CD4-positive, CD25-positive, alpha-beta regulatory T cell (primary cell): ENCODE data around the gene EML1. TPM values are rescaled to one million over a fixed set of nuclear protein-coding genes. Genes with fewer than 3 reads are reported as not detected.

ENCODE experiments used
- ATAC-seq, 2 donors: fragments of 150-1000 bp; cut with Tn5 transposase; one replicate each; pipeline ENCODE4 v1.10.0; 2021; ENCODE audit warnings: low read depth in 2 of 2, moderate number of reproducible peaks in 2 of 2, moderate library complexity in 1 of 2
- DNase-seq, 3 donors: peaks; one replicate each; pipeline versions ENCODE4 v3.0.0 to v3.0.0-alpha.2; 2012 to 2022; ENCODE audit warnings: mixed read lengths in 1 of 3
- H3K27ac ChIP-seq: one replicate; pipeline ENCODE4 v1.7.0; 2013; ENCODE audit warnings: mild to moderate bottlenecking, low read length; ENCODE audit not compliant: insufficient read depth, poor library complexity, severe bottlenecking
- H3K27me3 ChIP-seq: one replicate; pipeline ENCODE4 v1.7.0; 2013; ENCODE audit warnings: low read length; ENCODE audit not compliant: control insufficient read depth, insufficient read depth
- H3K36me3 ChIP-seq: one replicate; pipeline ENCODE4 v1.7.0; 2013; ENCODE audit warnings: mild to moderate bottlenecking, low read length, moderate library complexity; ENCODE audit not compliant: control insufficient read depth, insufficient read depth
- H3K4me1 ChIP-seq: 2 replicates; pipeline ENCODE4 v1.7.0; 2013; ENCODE audit warnings: mild to moderate bottlenecking, low read length; ENCODE audit not compliant: insufficient read depth, control insufficient read depth, poor library complexity, severe bottlenecking
- H3K4me3 ChIP-seq: one replicate; pipeline ENCODE4 v1.7.0; 2013; ENCODE audit warnings: low read depth, mild to moderate bottlenecking, low read length, moderate library complexity
- H3K9me3 ChIP-seq, 2 experiments: 1 replicate in 1 of 2; 2 replicates in 1 of 2; pipeline ENCODE4 v1.7.0; 2013; ENCODE audit warnings: low read length in 2 of 2, mild to moderate bottlenecking in 1 of 2, moderate library complexity in 1 of 2; ENCODE audit not compliant: control insufficient read depth in 2 of 2
- H3K27ac Mint-ChIP-seq, 3 donors: one replicate each; pipeline ENCODE4 v1.8.0; 2020 to 2022; ENCODE audit warnings: mild to moderate bottlenecking in 3 of 3, mixed read lengths in 3 of 3, moderate library complexity in 2 of 3
- H3K27me3 Mint-ChIP-seq: one replicate; pipeline ENCODE4 v1.8.0; 2022; ENCODE audit warnings: mild to moderate bottlenecking, mixed read lengths
- H3K36me3 Mint-ChIP-seq: one replicate; pipeline ENCODE4 v1.8.0; 2020; ENCODE audit warnings: mixed read lengths
- H3K4me1 Mint-ChIP-seq, 4 donors: one replicate each; pipeline ENCODE4 v1.8.0; 2020 to 2022; ENCODE audit warnings: mixed read lengths in 4 of 4, mild to moderate bottlenecking in 1 of 4
- H3K4me3 Mint-ChIP-seq, 4 donors: one replicate each; pipeline ENCODE4 v1.8.0; 2020 to 2022; ENCODE audit warnings: mild to moderate bottlenecking in 4 of 4, mixed read lengths in 4 of 4, moderate library complexity in 3 of 4
- H3K9me3 Mint-ChIP-seq, 7 donors: one replicate each; pipeline ENCODE4 v1.8.0; 2020 to 2022; ENCODE audit warnings: mixed read lengths in 7 of 7, mild to moderate bottlenecking in 3 of 7, moderate library complexity in 2 of 7
- polyA plus RNA-seq, 4 donors: library from polyadenylated mRNA; unstranded; fragments of 300-500 nt; fragmentation: Illumina TruSeq; gene quantifications; one replicate each; pipeline ENCODE4 v1.2.3, GENCODE V29; 2021
- total RNA-seq: library from RNA; stranded (reverse); gene quantifications from one replicate; pipeline ENCODE4 v1.2.3, GENCODE V29; 2022

The EML1 gene
- total and polyA plus RNA-seq, 5 donors from 2014 or later, result not detected

DNA sequence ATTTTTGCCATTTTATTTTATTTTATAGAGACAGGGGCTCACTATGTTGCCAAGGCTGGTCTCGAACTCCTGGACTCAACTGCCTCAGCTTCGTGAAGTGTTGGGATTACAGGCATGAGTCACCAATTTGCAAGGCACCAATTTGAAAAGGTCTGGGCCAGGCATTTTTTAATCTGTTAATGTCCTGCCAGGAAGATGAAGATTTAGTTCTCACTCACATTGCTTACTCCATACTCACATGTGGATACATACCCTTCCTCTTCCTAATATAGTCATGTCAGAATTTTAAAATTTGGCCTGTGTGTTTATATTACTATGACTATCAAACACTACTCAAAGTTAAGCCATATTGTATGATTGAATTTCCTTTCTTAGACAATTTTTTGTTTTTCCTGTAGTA is 15.3 kb upstream of the EML1 start:
- Mint-ChIP-seq H3K4me3 (no peak overlapping the region), H3K9me3 (peaks cover 0 to 8% (median 0%) of the 10 kb centered on the region in 7 donors), H3K4me1 (no peaks in the 10 kb centered on the region), H3K27me3 (peaks cover 19% of the 10 kb centered on the region), H3K36me3 (no peaks in the 10 kb centered on the region), H3K27ac (peak overlapping the region in 1 of 3 donors; percentile 3)
- Histone ChIP-seq H3K4me3 (no peak overlapping the region), H3K4me1 (no peaks in the 10 kb centered on the region), H3K36me3 (no peaks in the 10 kb centered on the region), H3K27ac (no peak overlapping the region), H3K9me3 (peaks cover 0 to 4% of the 10 kb centered on the region in 2 experiments), H3K27me3 (peaks cover 8% of the 10 kb centered on the region)
- ATAC-seq (no peak), DNase-seq (no peak)

DNA sequence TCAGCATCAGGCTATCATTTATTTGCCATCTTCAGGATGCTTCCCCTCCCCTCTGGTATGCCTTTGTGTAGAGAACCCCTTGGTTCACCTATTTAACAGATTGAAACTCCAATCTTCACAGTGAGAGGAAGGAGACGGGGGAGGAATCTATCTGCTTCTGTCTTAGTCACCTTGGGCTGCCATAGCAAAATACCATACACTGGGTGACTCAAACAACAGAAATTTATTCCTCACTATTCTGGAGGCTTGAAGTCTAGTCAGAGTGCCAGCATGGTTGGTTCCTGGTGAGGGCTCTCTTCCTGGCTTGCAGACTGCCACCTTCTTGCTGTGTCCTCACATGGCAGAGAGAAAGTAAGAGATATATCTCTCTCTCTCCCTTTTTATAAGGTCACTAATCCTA is 13.5 kb upstream of the EML1 start:
- Mint-ChIP-seq H3K9me3 (peaks cover 0 to 8% (median 0%) of the 10 kb centered on the region in 7 donors), H3K4me3 (no peak overlapping the region), H3K36me3 (no peaks in the 10 kb centered on the region), H3K4me1 (no peaks in the 10 kb centered on the region), H3K27me3 (peaks cover 27% of the 10 kb centered on the region), H3K27ac (no peak overlapping the region)
- H3K4me1 ChIP-seq, result no peaks in the 10 kb centered on the region
- H3K4me3 ChIP-seq, result no peak overlapping the region
- H3K27me3 ChIP-seq, result peaks cover 8% of the 10 kb centered on the region
- no peak for ATAC-seq
- peaks cover 0 to 4% of the 10 kb centered on the region in 2 experiments for H3K9me3 ChIP-seq
- DNase-seq, result no peak
- H3K27ac ChIP-seq, result no peak overlapping the region
- no peaks in the 10 kb centered on the region for H3K36me3 ChIP-seq

DNA sequence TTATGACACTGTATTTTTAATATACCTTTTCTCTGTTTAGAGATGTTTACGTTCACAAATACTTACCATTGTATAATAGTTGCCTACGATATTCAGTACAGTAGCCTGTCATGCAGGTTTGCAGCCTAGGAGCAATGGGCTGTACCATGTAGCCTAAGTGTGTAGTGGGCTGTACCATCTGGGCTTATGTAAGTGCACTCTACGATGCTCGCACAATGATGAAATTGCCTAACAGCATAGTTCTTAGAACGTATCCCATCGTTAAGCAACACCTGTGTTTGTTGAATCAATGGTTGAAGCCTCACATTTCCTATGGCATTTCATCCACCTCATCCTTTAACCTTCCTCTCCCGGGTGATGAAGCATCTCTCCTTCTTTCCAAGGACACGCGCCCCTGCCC is 12.5 kb upstream of the EML1 start:
- H3K27me3 Mint-ChIP-seq, result peaks cover 22% of the 10 kb centered on the region
- H3K9me3 ChIP-seq, result peaks cover 0 to 4% of the 10 kb centered on the region in 2 experiments
- H3K36me3 ChIP-seq, result no peaks in the 10 kb centered on the region
- no peak for ATAC-seq
- H3K27me3 ChIP-seq, result peaks cover 5% of the 10 kb centered on the region
- peaks cover 0 to 8% (median 0%) of the 10 kb centered on the region in 7 donors for H3K9me3 Mint-ChIP-seq
- DNase-seq, result no peak
- H3K27ac Mint-ChIP-seq, result no peak overlapping the region
- H3K4me3 Mint-ChIP-seq, result no peak overlapping the region
- no peak overlapping the region for H3K4me3 ChIP-seq
- no peaks in the 10 kb centered on the region for H3K36me3 Mint-ChIP-seq
- no peak overlapping the region for H3K27ac ChIP-seq
- H3K4me1 Mint-ChIP-seq, result no peaks in the 10 kb centered on the region
- no peaks in the 10 kb centered on the region for H3K4me1 ChIP-seq

DNA sequence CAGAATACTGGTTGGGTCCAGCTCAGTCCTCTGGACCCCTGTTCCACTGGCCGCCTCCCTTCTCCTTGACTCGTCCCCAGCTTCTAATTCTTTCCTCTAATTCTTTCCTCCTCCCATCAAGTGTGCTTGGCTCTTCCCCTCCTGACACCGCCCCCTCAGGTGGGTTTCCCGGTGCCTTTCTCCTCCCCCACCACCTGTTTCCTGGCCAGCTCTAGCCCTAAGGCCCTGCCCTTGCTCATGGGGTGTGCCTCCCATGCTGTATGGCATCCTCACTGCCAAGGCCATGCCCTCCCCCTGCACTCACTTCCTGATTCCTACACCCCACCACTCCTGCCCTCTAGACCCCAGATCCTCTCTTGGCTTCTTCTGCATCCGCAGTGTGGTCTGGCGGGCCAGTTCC is 12.1 kb upstream of the EML1 start:
- H3K9me3 Mint-ChIP-seq, result peaks cover 0 to 8% (median 0%) of the 10 kb centered on the region in 7 donors
- peaks cover 5% of the 10 kb centered on the region for H3K27me3 ChIP-seq
- peaks cover 18% of the 10 kb centered on the region for H3K27me3 Mint-ChIP-seq

DNA sequence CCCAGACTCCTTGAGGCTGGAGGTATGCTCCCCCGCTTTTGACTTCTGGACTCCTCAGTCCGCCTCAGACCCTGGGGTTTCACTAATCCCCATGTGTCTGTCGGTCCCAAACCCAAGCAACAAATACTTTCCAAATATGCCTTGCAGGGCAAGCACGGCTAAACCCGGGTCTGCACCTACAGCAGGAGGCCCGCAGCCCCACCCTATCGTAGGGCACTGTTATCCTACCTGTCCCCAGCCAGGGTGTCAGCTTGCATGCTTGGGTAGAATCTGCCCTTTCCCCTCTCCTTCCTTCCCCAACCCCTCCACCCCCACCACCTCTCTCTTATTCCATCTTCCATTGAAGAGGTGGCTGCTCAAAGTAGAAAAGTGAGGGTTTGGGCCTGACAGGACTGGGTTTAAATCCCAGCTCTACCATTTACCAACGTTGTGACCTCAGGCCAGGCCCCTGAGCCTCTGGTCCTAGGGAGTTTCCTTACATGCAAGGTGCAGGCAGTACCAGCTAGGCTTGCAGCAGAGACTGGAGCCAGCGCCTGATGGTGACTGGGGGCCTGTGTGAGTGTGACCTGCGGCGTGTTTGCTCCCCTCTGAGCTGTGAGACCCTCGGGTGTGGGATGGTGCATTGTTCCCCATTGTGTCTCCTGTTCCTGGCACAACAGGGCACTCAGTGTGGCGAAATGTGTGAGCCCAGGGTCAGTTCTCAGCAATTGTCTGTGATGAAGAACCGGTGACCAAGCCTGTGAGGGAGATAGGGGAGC is 11.2 kb upstream of the EML1 start:
- Mint-ChIP-seq H3K27me3 (peaks cover 20% of the 10 kb centered on the region), H3K9me3 (peaks cover 0 to 8% (median 0%) of the 10 kb centered on the region in 7 donors), H3K36me3 (no peaks in the 10 kb centered on the region), H3K27ac (no peak overlapping the region), H3K4me1 (no peaks in the 10 kb centered on the region), H3K4me3 (no peak overlapping the region)
- H3K4me3 ChIP-seq, result no peak overlapping the region
- peaks cover 0 to 4% of the 10 kb centered on the region in 2 experiments for H3K9me3 ChIP-seq
- H3K4me1 ChIP-seq, result no peaks in the 10 kb centered on the region
- no peak overlapping the region for H3K27ac ChIP-seq
- peaks cover 5% of the 10 kb centered on the region for H3K27me3 ChIP-seq
- DNase-seq (no peak), ATAC-seq (no peak)
- H3K36me3 ChIP-seq, result no peaks in the 10 kb centered on the region

More for the DNA sequence above, 12.1 kb upstream of the EML1 start:
- ATAC-seq, result no peak
- H3K4me1 ChIP-seq, result no peaks in the 10 kb centered on the region
- H3K27ac ChIP-seq, result no peak overlapping the region
- H3K27ac Mint-ChIP-seq, result no peak overlapping the region
- no peaks in the 10 kb centered on the region for H3K36me3 Mint-ChIP-seq
- H3K9me3 ChIP-seq, result peaks cover 0 to 4% of the 10 kb centered on the region in 2 experiments
- no peak for DNase-seq
- H3K36me3 ChIP-seq, result no peaks in the 10 kb centered on the region
- no peak overlapping the region for H3K4me3 Mint-ChIP-seq
- H3K4me3 ChIP-seq, result no peak overlapping the region
- H3K4me1 Mint-ChIP-seq, result no peaks in the 10 kb centered on the region

DNA sequence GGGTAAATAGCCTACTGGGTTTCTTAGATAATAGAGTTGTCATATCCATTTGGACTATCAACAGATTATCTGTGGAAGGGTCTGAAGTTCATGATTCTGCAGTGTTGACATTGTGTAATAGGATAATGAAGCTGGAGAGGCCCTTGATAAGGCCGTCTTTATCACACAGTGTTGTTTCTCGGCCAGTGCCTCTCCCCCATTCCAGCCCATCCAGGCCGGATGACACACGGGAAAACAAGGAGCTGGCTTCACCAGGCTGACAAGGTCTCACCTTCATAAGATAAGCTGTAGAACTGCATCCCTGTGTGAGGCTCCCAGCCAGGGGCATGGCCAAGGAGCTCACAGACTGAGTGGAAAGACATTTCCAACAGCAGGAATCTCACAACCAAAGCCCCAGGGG is 8.7 kb upstream of the EML1 start:
- Histone ChIP-seq H3K4me1 (no peaks in the 10 kb centered on the region), H3K36me3 (no peaks in the 10 kb centered on the region), H3K9me3 (no peaks in the 10 kb centered on the region), H3K27me3 (no peaks in the 10 kb centered on the region), H3K4me3 (no peak overlapping the region), H3K27ac (no peak overlapping the region)
- no peak overlapping the region for H3K27ac Mint-ChIP-seq
- H3K36me3 Mint-ChIP-seq, result no peaks in the 10 kb centered on the region
- H3K27me3 Mint-ChIP-seq, result peaks cover 16% of the 10 kb centered on the region
- DNase-seq (no peak), ATAC-seq (no peak)
- H3K4me1 Mint-ChIP-seq, result no peaks in the 10 kb centered on the region
- H3K9me3 Mint-ChIP-seq, result peaks cover 0 to 4% (median 0%) of the 10 kb centered on the region in 7 donors
- no peak overlapping the region for H3K4me3 Mint-ChIP-seq

DNA sequence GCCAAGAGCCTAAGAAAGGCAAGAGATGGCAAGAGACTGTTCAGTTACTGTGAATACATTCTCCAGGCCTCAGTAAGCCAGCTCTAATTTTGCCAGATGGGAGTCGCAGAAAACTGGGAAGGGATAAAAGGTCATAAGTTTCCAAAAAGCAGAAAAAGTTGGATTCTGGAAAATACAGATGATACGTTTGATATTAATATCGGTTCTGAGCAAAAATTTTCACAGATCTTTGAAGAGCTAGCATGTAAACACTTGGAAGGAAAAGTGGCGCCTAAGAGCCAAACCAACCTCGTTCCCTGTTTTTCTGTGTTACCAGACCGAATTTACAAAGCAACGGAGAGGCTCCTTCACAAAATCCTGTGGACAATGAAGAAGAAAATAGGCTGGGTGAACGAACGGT is 7.8 kb upstream of the EML1 start:
- H3K9me3 Mint-ChIP-seq, result peaks cover 0 to 4% (median 0%) of the 10 kb centered on the region in 7 donors
- no peak overlapping the region for H3K4me3 Mint-ChIP-seq
- Histone ChIP-seq H3K27me3 (no peaks in the 10 kb centered on the region), H3K9me3 (no peaks in the 10 kb centered on the region), H3K4me3 (no peak overlapping the region), H3K27ac (no peak overlapping the region), H3K36me3 (no peaks in the 10 kb centered on the region), H3K4me1 (no peaks in the 10 kb centered on the region)
- H3K4me1 Mint-ChIP-seq, result peaks cover 0 to 4% (median 1%) of the 10 kb centered on the region in 4 donors
- peaks cover 13% of the 10 kb centered on the region for H3K27me3 Mint-ChIP-seq
- ATAC-seq (no peak), DNase-seq (no peak)
- H3K27ac Mint-ChIP-seq, result no peak overlapping the region
- H3K36me3 Mint-ChIP-seq, result no peaks in the 10 kb centered on the region

DNA sequence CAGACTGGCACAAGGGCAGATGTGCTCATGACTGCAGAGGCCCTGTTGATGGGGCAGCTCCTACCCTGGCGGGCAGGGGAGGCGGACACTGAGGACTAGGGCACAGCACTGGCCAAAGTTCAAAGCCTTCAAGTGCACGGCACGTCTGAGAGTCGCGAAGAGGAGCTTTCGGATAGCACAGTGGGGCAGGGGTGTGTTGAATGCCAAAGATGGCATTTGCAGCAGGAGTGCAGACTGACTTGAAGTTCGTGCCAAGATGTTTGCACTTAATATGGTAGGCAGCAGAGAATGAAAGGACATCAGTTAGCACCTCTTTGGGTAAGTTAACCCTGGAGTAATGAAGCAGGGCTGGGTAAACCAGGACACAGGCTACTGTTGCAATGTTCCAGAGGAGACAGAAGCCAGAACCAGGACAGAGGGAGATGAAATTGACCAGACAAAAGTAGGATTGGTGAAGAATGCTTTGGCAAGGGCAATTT is 6.7 kb upstream of the EML1 start:
- ATAC-seq (no peak), DNase-seq (no peak)
- no peak overlapping the region for H3K4me3 ChIP-seq
- no peak overlapping the region for H3K27ac ChIP-seq
- peaks cover 4% of the 10 kb centered on the region for H3K27me3 ChIP-seq
- peaks cover 20% of the 10 kb centered on the region for H3K27me3 Mint-ChIP-seq
- H3K4me1 Mint-ChIP-seq, result peaks cover 0 to 9% (median 1%) of the 10 kb centered on the region in 4 donors
- peak overlapping the region in 1 of 3 donors; percentile 83 for H3K27ac Mint-ChIP-seq
- no peaks in the 10 kb centered on the region for H3K4me1 ChIP-seq
- H3K9me3 Mint-ChIP-seq, result peaks cover 0 to under 1% (median 0%) of the 10 kb centered on the region in 7 donors
- no peaks in the 10 kb centered on the region for H3K36me3 ChIP-seq
- no peaks in the 10 kb centered on the region for H3K9me3 ChIP-seq
- no peaks in the 10 kb centered on the region for H3K36me3 Mint-ChIP-seq
- H3K4me3 Mint-ChIP-seq, result no peak overlapping the region
